T47D (cell line): ENCODE data around the gene DSG2.

Experiments used
- DNase-seq, 2 experiments: peaks; one replicate each; pipeline versions ENCODE4 v3.0.0 to v3.0.0-alpha.2; 2011 to 2012; ENCODE audit warnings: low read depth in 1 of 2, low spot score in 1 of 2
- JUND ChIP-seq: IDR thresholded peaks from 2 replicates; pipeline ENCODE4 v1.6.1; 2012; ENCODE audit warnings: low read depth
- in situ Hi-C: cut with HindIII; loops from 2 replicates; pipeline ENCODE4 v1.10.0; 2016; ENCODE audit warnings: low sequenced_read_pairs, low pct_unique_long_range_greater_than_20kb

DSG2 gene

DNA sequence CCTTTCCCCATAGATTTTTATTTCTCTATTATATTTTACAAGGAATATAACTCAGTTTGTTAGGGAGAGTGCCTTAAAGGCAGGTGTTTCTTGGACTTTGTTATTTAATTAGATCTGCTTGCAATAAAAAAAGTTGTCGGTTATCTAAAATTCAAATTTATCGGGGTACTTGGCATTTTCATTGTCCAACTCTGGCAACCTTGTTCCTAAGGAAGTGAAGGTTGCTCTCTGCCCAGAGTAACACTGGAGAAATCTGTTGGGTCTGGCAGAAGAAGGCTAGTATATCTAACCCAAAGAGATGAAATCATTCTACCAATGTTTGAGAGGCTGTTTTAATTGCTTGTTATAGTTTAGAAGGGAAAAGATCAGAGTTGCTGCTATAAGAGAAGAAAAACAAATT is 50.9 kb downstream of the DSG2 start:
- DNase-seq = no peak
- no peak for TF ChIP-seq JUND
- in situ Hi-C loops = no loop called here

- no peak for DNase-seq
- no peak for TF ChIP-seq JUND
- in situ Hi-C loops = no loop called here
Observed at GRCh38 chr18:31549416-31549815, 51.4 kb downstream of the DSG2 start.

DNA sequence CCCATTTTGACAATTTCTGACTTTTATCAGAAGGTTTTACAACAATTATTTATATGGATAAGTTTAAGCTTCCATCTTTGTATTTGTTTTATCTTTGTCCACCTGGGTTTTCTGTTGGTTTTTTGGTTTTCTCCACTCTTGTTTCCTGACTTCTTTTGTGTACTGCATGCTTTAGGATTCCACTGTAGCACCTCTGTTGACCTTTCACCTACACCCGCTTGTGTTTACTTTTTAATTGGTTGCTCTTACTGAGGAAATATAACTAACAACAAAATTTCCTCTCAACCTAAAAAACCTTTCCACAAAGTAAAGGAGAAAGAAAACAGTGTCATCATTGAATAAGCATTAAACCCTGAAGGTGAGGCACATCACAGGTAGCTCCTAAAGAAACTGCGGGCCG is 53.9 kb downstream of the DSG2 start:
- in situ Hi-C loops = no loop called here
- no peak for DNase-seq
- no peak for TF ChIP-seq JUND

DNA sequence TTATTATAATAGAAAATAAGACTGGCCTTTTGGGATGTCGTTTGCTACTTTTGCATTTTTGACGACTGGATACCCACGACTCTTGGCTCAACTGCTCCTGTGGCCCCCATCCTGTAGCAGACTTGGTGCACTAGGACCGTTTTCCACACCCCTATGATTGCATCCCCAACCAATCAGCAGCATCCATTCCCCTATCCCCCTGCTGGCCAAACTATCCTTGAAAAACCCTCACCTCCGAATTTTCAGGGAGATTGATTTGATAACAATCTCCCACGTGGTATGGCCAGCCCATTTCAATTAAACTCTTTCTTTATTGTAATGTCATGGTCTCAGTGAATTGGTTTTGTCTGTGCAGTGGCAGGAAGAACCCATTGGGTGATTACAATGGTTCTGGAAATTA is 55.8 kb downstream of the DSG2 start:
- in situ Hi-C loops = no loop called here
- no peak for DNase-seq
- no peak for TF ChIP-seq JUND

- no peak for DNase-seq
- in situ Hi-C loops = no loop called here
- TF ChIP-seq JUND = no peak
Observed at GRCh38 chr18:31554776-31555175, 56.8 kb downstream of the DSG2 start.

DNA sequence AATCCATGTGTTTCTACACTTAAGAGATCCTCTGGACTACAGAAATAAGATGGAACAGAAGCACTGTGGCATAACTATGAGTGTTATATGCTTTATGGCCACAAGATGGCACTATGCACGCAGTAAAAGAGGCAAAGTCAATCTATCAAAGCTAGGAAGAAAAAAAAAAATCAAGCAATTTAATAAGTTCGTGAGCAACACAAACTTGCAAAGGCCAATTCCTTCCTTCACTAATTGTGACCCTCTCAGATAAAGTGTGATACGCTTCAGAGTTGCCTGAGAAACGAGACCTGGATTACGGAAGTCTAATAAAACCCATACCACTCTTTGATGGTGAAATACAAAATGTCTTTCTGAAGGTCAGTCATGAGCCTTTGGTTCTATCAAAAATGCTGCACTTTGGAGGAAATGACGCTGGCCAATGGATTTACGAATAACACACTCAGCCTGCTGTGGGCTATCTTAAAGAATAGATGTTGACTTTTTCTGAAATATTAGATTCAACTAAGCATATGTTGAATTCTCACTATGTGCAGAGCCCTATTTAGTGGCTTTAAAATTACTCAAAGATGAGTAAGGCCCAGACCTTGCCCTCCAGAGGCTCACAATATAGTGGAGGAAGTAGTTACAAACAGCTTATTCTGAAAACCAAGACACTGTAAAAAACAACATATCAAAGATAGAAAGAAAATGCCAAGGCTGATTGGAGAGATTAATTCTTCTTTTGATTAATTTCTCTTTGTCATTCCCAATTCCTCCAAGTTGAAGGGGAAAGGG is 58.2 kb downstream of the DSG2 start:
- peak; percentile 16 to 70 for DNase-seq
- no peak for TF ChIP-seq JUND
- in situ Hi-C loops = no loop called here

DNA sequence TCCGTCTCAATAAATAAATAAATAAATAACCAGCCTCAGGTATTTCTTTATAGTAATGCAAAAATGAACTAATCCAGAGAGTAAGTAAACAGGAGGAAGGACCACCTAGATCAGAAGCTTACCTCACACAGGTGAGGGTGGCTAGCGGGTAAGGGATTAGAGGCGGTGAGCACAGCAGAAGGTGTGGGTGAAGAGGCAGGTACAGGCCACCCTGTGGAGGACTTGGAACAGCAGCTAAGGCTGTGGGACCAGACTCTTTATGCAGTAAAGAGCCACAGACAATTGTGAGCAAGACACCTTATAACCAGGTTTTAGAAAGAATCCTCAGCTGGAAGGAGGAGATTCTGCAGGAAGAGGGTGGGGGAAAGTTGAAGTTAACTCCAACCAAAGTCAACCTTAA is 59.5 kb downstream of the DSG2 start:
- in situ Hi-C loops = no loop called here
- TF ChIP-seq JUND = no peak
- DNase-seq = peak in 1 of 2 experiments; percentile 15

- in situ Hi-C loops = no loop called here
- no peak for DNase-seq
- TF ChIP-seq JUND = no peak
Observed at GRCh38 chr18:31558567-31558966, 60.6 kb downstream of the DSG2 start.

DNA sequence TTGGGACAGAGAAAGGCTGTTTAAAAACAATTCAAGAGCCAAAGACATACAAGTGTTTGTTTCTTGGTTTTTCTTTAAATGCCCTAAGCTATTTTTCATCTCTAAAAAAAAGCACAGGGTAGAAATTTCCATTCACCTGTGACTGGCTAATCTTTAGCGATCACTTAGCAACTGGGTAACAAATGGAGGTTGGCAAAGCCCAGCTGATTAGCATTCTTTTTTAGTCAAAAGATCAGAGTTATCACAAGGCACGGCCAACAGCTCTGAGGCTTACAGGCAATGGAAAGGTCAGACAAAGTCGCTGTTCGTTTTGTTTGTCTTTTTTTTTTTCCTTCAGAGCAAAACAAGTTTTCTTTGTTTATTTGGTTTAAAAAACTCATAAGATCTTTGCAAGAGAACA is 64.7 kb downstream of the DSG2 start:
- DNase-seq = no peak
- no peak for TF ChIP-seq JUND
- in situ Hi-C loops = no loop called here

- no peak for TF ChIP-seq JUND
- in situ Hi-C loops = no loop called here
- DNase-seq = no peak
Observed at GRCh38 chr18:31563778-31564177, 65.8 kb downstream of the DSG2 start.

GRCh38 chr18:31565345-31565744 is 67.4 kb downstream of the DSG2 start:
- in situ Hi-C loops = no loop called here
- no peak for TF ChIP-seq JUND
- DNase-seq = no peak

GRCh38 chr18:31565782-31566512 is 68.0 kb downstream of the DSG2 start:
- in situ Hi-C loops = no loop called here
- no peak for DNase-seq
- TF ChIP-seq JUND = no peak

DNA sequence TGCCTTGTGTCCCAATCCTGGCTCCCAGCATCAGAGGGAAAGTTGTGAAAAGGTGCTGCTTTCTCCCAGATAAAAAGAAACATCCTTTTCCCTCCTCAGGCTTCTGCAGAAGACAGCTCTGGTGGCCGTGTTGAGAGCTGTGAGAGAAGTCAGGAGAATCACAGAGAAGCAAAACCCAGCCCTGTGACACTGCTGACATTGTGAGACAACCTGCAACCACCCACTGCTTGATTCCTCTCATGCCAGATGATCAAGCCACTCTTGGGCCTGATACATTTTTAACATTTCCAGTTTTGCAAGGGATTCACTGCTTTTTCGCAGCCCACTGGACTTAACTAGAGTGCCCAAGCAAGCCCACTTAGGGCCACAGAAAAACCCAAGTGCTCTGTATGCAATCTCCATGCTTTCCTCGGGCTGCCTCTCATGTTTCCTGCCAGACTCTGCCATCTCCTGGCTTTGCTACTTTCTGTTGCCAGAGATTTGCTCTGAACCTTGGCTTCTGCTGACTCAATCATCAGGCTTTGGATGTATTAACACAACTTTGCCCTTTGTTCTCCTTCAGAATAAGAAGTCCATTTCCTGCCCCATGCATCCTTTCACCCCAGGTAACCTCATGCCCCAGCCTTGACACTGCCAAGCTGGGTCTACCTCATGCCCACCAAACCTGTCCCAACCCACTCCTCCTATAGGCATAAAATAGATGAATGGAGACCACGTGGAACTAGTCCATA is 68.8 kb downstream of the DSG2 start:
- DNase-seq = no peak
- in situ Hi-C loops = no loop called here
- no peak for TF ChIP-seq JUND

GRCh38 chr18:31572368-31572767 is 74.4 kb downstream of the DSG2 start:
- no peak for TF ChIP-seq JUND
- no peak for DNase-seq
- in situ Hi-C loops = no loop called here
